ENCODE results near the gene SLC48A1.
A peak's percentile ranks its signal among the peaks of the same experiment; 100 is the strongest.
"Not testable (repeated sequence)": the region's sequence is repeated elsewhere in the genome, so short reads cannot be mapped to it uniquely, and the experiment has no call there.

SLC48A1 gene

DNA sequence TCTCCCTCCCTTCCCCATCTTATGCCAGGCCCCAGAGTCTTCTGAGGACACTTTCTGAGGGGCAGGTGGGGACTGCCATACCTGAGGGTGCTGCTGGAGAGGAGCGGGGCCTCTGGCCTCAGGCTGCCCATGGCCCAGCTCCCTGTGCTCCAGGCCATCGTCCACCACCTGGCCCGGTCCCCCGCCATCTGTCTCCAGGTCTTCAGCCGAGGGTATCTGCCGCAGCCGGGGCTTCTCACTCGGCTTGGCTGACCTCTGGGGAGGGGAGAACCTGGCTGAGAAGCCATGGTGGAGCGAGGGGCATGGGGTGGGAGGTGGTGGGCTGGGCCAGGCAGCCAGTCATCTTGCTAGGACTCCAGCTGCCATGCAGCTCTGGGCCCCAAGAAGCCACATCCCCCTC is 21.6 kb downstream of the SLC48A1 start:
- DNase-seq: no peak

DNA sequence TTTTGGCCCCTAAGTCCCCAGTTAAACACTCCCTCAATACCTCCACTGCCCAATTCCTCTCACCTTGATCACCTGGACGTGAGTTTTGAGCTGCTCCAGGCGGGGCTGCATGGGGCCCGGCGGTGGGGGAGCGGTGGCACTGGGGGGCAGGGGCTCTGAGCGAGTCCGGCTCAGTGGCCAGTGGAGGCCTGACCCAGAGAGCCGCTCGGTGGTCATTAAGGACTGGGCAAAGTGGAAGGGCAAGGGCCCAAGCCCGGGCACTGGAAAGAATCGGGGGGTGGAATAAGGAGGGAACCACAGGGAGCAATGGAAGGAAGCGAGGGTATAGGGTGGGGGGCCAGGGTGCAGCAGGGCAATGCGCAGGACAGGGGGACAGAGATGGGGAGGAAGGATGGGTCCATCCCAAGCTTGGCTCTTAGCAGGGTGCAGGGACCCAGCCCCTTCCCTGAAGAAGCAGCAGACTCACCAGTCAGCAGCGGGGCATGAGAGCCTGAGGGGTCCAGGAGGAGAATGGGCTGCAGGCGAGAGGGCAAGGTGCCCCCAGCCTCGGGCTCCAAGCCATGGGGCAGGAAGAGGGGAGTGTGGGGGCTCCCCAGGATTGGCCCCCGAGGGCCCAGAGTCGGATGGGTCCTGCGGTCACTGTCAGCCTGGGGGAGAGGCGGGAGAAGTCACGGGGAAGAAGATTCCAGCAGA is 22.2 kb downstream of the SLC48A1 start:
- DNase-seq: no peak

DNA sequence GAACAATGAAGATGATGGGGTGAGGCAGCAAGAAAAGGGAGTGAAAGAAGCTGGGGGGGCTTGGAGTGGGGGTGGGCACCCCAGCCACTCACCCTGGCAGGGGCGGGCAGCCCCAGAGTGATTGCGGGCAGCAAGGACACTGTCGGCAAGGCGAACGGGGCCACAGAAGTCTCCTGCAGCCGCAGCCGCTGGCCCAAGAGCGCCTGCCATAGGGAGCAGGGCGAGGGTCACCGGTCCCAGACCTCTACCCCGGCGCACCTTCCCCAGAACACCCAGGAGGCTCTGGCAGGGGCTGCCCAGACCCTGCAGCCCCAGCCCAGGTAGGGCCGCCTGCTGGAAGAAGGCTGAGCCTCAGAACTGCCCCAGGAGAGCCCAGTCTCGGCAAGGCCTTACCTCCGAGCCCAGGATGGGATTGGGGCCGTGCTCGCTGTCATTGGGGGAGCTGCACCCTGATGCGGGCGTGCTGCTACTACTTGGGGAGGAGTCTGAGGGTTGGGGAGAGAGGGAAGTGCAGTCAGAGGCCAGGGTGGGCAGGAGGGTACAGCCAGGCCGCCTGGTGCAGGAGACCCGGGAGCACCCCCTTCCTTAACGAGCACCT is 22.9 kb downstream of the SLC48A1 start:
- no peak for DNase-seq

DNA sequence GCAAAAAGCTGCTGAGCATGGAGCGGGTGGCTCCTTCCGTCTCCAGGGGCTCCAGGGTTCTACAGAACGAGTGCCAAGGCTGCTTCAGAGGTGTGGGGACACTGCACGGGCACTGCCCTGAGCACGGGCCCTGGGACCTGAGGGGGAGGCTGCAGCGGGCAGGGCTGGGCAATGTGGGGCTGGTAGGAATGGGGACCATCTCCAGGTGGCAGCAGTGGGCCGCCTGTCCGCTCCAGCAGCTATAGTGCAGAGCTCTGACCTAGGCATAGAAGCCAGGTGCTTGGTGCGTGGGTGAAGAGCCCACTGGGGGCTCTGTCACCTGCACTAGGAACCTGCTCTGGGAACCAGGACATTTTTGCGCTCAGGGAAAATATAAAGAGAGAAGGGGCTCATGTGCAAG is 24.4 kb downstream of the SLC48A1 start:
- DNase-seq: peak; percentile 56

DNA sequence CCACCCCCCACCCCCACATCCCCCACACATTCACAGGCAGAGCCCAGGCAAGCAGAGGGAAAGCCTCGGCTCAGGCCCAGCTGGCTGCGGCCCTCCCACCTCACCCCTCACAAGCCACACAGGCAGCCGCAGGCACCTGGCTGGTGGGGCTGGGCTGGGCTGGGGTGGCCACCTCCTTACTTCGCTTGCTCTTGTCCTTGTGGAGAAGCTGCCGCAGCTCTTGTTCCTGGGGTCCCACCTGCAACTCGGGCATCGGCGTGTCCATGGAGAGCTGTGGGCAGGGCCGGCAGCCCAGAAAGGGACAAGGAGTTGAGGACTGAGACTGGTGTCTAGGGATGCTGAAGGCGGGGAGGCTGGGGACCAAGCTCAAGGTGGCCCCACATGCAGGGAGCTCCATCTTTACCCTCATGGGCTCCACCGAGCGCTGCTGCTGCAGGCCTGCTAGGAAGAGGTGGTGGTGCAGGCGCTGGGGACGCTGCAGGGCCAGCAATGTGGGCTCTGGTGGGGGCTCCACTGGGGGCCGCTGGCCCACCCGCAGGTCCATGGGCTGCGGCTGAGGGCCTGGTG is 25.4 kb downstream of the SLC48A1 start:
- DNase-seq: no peak

DNA sequence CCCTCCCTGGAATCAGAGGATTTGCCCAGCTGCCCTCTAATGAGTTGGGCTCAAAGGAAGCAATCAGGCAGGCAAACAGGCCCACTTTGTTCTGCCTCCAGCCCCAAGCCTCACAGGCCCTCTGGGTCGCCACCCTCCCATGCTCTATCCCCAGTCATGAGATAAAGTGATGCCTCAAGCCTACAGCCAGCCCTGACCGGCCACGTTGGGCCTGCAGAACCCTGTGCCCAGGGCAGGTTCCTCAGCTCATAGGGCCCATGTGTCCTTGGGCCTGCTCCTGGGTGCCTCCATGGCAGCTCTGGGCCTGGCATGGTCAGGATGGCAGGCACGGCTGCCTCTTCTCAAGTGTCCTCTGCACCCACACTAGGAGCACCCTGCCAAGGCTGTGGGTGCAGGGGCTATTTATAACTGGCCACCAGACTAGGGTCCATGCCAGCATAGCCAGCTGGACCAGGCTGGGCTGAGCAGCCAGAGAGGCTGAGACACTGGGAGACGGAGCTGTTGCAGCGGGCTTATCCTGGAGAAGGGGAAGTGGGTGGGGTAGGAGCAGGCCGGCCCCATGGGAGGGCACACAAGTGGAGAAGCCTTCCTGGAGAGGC is 26.4 kb downstream of the SLC48A1 start:
- no peak for DNase-seq

DNA sequence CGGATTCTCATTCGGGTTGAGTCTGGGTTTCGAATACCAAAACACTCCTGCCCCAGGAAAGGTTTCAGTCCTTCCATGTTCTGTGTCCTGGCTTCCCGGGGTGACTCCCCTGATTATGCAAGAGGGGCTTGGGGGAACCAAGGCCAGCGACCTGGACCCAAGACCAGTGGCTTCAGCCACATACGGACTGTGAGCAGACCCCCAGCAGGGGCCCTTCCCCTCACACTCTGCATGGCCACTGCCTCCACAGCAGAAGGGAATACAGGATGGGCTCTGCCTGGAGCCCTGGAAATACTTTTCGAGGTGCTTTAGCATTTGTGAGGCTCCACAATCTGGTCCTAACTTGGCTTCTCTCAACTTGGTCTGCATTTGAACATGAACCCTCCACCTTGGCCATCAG is 27.5 kb downstream of the SLC48A1 start:
- DNase-seq: no peak

DNA sequence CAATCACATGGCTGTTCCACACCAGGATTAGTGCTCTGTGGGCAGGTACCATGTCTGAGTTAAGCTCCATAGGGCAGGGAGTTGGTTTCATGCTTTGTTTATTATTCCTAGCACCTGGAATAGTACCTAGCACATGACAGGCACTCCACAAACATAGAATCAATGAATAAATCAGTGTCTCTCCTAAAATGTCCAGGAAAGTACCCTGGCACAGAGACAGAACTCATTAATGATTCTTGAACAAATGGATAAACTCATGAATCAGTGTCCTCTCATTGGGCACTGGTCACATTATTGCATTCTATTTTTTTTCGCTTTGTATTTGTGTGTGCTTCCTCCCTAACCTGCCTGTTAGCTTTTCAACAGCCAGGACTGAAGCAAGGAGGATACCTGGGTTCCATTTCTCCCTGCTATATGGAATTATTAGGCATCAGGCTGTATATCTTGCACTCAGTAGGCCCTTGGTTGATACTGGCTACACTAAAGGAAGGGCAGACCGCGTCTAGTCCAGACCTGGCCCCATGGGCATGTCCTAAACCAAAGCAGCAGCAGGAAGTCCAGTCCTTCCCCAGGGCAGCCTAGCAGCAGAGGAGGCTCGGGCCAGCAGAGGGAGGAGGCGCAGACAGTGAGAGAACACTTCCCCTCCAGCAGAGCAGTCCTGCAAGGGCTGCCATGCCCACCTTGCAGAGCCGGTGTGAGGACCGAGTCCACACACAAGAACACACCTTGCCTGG is 28.3 kb downstream of the SLC48A1 start:
- DNase-seq: no peak

DNA sequence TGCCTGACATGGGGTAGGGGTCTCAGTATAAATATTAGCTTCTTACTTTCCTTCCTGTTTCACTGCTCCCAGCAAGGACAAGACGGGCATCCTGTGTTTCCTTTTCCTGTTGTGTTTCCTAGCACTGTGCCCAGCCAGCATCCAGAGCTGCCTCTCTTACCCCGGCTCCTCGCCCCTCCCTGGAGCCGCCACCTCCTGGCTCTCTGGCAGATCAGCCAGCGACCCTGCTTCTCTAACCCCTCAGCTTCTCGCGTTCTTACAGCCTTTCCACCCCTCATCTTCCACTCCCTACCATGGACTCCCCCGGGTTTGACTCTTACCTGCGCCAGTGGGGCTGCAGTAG is 28.8 kb downstream of the SLC48A1 start:
- no peak for DNase-seq

DNA sequence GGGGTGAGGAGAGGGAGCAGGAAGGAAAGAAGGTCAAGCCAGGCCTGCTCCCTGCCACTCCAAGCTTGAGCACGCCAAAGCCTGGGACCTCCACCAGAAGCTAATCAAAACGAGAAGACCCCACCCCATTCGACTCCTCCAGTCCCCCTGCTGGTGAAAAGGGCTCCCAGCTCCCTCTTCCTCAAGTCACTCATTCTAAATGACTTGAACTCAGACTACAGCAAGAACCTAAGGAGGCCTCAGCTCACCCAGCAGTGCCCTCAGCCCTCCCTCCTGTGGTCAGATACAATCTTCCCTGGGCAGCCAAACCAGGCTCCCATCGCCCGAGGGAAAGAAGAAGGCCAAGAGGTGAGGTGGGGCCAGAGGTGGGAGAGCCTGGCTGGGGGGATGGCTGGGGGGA is 29.3 kb downstream of the SLC48A1 start:
- DNase-seq: peak; percentile 32

DNA sequence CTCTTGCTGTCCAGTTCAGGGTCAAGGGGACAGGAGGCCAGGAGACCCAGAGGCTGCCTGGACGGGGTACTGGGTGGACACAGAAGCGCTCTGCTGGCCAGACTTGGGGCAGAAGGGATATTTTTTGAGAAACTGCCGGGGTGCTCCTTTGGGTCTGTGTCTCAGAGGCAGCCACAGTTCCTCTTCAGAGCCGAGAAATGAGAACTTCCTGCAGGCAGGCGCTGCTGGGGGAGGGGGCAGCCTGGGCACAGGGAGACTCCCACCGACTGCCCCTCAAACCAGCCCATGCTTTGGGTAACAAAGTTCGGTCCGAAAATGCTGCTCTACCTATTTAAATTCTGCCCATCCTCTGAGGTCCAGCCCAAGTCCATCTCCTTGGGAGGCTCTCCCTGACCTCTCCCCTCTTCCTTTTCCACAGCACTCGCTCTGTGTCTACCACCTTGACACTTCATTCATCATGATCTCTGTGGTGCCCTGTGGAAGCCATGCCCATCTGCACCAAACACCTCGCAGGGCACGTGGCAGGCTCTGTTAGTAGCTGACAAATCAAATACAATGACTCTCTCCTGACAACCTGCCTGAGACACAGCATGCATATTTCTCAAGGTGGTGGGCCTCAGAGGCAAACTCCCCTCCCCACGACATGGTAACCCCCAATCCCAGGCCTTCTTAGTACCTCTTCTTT is 30.3 kb downstream of the SLC48A1 start:
- peak; percentile 41 for DNase-seq

DNA sequence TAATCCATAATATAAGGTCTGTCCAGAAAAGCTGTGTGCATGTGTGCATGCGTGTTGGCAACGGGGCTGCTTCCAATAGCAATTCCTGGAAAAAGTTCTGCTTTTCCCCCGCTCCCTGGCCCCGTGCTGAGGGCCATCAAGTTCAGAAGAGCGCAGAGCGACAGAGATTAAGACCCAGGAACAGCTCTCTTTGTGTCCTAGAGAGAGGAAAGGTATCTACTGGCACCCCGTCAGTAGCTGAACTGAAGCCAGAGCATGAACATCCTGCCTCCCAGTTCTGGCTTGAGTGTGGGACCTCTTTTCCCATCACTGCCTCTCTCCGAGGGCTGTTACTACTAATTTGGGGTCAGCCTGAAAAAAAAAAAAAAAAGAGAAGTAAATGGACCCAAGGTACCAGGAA is 31.1 kb downstream of the SLC48A1 start:
- DNase-seq: no peak

DNA sequence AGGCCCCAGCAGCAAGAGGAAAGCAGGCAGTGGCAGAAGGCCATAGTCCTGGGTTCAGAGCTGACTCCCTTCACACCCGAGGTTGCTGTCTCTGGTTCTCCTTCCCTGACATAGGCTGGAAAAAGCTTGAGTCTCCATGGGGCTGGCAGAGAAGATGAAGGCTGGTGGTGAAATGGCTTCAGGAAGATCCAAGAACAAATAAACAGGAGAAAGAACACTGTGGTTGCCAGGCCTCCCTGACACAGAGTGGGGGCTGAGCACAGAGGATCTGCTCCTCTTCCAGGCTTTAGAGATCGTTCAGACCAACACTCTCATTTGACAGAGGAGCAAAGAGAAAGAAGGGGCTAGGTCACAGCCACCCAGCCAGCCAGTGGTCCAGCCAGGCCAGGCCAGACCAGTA is 32.4 kb downstream of the SLC48A1 start:
- no peak for DNase-seq

DNA sequence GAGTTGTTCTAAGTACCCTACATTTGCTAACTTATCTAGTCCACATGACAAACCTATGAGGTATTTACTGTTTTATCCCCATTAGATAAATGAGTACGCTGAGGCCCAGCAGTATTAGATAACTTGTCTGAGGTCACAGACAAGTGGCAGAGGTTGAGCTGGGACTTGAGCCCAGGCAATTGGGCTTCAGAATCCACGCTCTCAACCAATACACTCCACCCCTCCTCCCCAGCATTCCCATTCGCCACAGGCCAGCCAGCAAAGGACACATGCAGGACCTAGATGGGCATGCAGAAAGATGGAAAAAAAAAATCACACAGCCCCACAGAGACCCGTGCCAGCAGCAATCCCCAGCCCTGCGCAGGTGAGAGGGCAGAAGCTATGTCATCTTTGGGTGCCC is 34.3 kb downstream of the SLC48A1 start:
- DNase-seq: no peak

DNA sequence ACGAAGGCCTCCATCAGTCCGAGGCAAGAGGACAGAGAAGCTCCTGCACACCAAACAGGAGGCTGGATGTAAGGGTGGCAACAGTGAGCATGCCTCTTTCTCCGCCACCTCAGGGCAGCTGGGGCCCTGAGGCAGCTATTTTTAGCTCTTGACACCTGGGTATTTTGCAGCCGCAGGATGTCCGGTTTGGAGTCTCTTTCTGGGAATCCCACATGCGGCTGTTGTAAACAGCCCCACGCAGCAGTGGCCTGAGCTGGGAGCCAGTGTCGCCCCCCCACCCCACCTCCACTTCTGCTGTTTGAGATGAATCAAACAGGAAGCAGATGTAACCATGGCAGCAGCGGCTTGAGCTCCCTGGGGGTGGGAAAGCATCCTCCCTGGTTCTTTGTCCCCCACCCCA is 35.0 kb downstream of the SLC48A1 start:
- peak; percentile 89 for DNase-seq

DNA sequence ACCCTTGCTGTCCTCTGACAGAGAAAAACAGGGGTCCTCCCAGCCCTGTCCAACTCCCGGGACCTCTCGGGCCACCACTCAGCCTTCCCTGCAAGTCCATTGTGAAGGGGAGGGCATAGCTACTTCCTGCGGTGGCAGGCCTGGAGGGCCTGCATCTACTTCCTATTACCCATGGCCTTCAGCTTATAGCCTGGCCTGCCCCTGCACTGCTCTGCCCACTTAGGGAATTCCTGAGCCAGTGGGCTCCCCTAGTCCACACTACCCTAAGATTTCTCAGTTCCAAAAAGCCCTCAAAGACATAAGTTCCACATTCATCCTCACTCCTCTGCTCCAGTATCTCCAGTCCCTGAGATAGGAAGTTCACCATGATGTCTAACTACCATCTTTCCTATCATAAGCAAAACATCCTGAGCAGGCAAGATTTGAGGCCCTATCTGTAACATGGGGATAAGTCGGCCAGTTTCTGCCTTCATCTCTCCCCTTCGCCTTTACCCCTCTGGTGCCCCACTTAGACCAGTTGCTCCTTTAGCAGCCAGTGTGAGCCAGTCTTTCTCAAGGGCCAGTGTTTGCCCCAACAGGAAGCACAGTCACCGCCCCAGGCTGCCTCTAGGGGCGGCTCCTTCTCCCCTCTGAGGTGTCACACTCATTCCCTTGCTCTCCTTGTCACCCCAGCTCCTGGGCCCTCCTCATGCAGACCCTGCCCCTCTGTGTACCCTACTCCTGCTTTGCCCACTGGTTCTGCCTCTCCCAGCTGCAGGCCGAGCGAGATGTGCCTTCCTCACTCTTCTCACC is 35.7 kb downstream of the SLC48A1 start:
- peak; percentile 66 for DNase-seq

DNA sequence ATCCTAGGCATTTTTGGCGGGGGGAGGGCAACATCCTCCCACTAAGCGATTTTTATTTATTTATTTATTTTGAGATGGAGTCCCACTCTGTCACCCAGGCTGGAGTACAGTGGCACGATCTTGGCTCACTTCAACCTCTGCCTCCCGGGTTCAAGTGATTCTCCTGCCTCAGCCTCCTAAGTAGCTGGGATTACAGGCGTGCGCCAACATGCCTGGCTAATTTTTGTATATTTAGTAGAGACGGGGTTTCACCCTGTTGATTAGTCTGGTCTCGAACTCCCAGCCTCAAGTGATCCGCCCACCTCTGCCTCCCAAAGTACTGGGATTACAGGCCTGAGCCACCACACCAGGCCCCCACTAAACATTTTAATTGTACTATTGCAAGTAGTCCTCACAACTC is 36.5 kb downstream of the SLC48A1 start:
- DNase-seq: not testable (repeated sequence)

DNA sequence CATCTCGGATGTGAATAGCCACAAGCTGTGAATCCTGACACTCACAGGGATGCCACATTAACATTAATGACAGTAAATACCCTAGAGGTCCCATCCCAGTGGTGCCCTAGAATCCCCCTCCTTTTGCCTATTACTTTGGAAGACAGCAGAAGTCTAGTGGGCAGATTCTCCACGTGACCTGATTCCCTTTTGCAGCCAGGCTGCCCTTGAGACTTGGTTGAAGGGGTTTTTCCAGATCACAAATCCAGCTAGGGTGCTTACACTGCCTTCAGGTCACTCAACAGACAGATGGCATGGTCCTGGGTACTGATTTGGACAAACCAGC is 38.0 kb downstream of the SLC48A1 start:
- no peak for DNase-seq

DNA sequence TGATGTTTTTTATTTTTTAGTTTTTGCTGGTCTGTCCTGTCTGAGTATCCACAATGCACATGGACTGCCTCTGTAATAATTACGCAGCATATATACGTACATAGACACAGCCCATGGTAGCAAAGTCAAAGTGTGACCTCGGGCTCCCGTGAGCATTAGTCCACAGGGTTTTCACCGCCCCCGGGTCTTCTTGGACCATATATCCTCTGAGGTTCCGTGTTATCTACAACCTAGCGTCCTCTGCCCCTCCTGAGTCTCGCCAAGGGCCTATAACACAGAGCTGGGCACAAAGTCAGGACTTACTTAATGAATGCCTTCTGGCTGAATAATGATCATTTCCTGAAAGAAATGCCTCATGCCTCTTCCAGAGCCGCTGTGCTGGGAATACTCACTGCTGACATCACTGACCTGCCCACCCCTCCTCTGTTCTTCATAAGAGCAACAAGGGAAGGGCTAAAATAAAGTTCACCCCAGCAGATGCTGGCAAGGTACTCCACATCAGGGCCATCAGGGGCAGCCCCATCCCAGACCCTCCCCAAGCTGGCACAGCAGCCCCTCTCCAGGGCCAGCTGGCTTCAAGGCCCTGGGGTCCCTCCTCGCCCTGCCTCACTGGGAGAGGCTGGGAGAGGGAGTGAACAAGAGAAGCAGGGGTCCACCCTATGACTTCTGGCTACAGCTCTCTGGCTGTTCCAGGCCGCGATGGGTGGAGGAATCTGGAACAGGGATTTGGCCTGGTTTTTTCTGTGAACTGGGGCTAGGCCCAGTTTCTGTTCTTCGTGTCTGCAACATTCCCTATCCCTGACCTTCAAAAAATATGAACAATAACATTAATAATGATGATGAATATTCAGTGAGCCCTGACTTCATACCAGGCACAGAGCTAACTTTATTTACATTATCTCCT is 38.8 kb downstream of the SLC48A1 start:
- no peak for DNase-seq

DNA sequence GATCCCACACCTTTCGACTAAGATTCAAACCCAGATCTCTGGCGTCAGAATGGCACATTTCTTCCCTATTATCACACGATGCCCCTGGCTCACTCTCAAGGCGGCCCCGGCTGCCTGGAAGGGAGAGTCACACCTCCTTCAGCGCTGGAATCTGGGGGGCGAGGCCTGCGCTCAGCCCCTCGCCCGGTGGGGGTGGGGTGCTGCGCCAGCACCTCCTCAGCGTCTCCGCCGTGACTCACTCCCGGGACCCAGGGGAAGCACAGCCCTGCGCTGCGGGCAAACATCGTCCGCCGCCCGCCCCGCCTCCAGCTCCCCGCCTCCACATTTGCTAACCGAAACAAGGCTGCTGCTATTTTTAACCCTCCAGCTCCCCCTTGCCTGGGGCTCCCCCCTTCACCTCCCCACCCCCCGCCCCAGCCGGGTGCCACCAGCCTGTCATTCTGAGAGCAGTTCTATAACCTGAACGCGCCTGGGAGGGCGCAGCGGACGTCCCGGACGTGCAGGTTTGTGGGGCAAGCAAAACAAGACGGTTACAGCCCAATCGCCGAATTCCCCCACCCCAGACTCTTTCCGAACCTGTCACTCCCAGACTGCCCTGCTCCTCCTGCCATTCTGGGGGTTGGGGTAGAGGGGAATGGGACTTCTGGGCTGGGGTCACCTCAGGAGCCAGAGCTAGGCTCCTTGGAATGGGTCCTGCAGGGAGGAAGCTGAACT is 39.9 kb downstream of the SLC48A1 start:
- peak; percentile 96 for DNase-seq

All from CD4-positive, alpha-beta T cell treated with Interleukin-6 for 4 hours (primary cell).